Activated naive CD8-positive, alpha-beta T cell treated with anti-CD3 and anti-CD28 coated beads, Interleukin-2, amount 10 ng/mL, durations not matched to agents 7 days and 5 days (primary cell): ENCODE results near the gene ENHO. TPM values are rescaled to one million over a fixed set of nuclear protein-coding genes. Genes with fewer than 3 reads are reported as not detected.
"Not testable (repeated sequence)": the region's sequence is repeated elsewhere in the genome, so short reads cannot be mapped to it uniquely, and the experiment has no call there.

Source experiments
- ATAC-seq: fragments of 150-1000 bp; cut with Tn5 transposase; one replicate; pipeline ENCODE4 v1.10.0; 2021; ENCODE audit warnings: low read depth, moderate library complexity
- POLR2A ChIA-PET: fragments of 350-600 bp; sonication (Branson Sonifier 250); formaldehyde crosslinking; loops from one replicate; lab custom pipeline; 2021; ENCODE audit warnings: antibody characterized with exemption; lab: Charles Lee
- DNase-seq: peaks from one replicate; pipeline ENCODE4 v3.0.0; 2021
- H3K27ac Mint-ChIP-seq: one replicate; pipeline ENCODE4 v1.8.0; 2022; ENCODE audit warnings: mild to moderate bottlenecking, mixed read lengths
- H3K27me3 Mint-ChIP-seq: one replicate; pipeline ENCODE4 v1.8.0; 2022; ENCODE audit warnings: mild to moderate bottlenecking, moderate library complexity, mixed read lengths
- H3K36me3 Mint-ChIP-seq: one replicate; pipeline ENCODE4 v1.8.0; 2021; ENCODE audit warnings: mild to moderate bottlenecking, mixed read lengths
- H3K4me1 Mint-ChIP-seq: one replicate; pipeline ENCODE4 v1.8.0; 2021; ENCODE audit warnings: mixed read lengths
- H3K4me3 Mint-ChIP-seq: one replicate; pipeline ENCODE4 v1.8.0; 2022; ENCODE audit warnings: mild to moderate bottlenecking, moderate library complexity, mixed read lengths
- H3K9me3 Mint-ChIP-seq: one replicate; pipeline ENCODE4 v1.8.0; 2021; ENCODE audit warnings: mixed read lengths
- total RNA-seq, 2 experiments: library from RNA; stranded (reverse); gene quantifications; one replicate each; pipeline ENCODE4 v1.2.3, GENCODE V29; 2021

The ENHO gene
- total RNA-seq, 2 experiments from 2014 or later: not detected

GRCh38 chr9:34536685-34537084 lies 13.9 kb upstream of the ENHO start:
- no peaks in the 10 kb centered on the region for H3K9me3 Mint-ChIP-seq
- no peaks in the 10 kb centered on the region for H3K4me1 Mint-ChIP-seq
- no peak overlapping the region for H3K27ac Mint-ChIP-seq
- DNase-seq (no peak), ATAC-seq (no peak)
- POLR2A ChIA-PET: no interaction called here
- H3K27me3 Mint-ChIP-seq: peaks cover 22% of the 10 kb centered on the region
- H3K36me3 Mint-ChIP-seq: no peaks in the 10 kb centered on the region
- no peak overlapping the region for H3K4me3 Mint-ChIP-seq

GRCh38 chr9:34532041-34532440 lies 9.3 kb upstream of the ENHO start:
- H3K27me3 Mint-ChIP-seq: peaks cover 44% of the 10 kb centered on the region
- ATAC-seq, H3K4me3 Mint-ChIP-seq, DNase-seq, H3K36me3 Mint-ChIP-seq, H3K9me3 Mint-ChIP-seq, H3K27ac Mint-ChIP-seq, H3K4me1 Mint-ChIP-seq, POLR2A ChIA-PET: not testable (repeated sequence)

GRCh38 chr9:34526026-34526425 lies 3.2 kb upstream of the ENHO start:
- Mint-ChIP-seq H3K4me3 (no peak overlapping the region), H3K27me3 (peaks cover 50% of the 10 kb centered on the region), H3K4me1 (peaks cover 8% of the 10 kb centered on the region), H3K9me3 (no peaks in the 10 kb centered on the region), H3K36me3 (no peaks in the 10 kb centered on the region), H3K27ac (no peak overlapping the region)
- no peak for DNase-seq
- POLR2A ChIA-PET: no interaction called here
- no peak for ATAC-seq

GRCh38 chr9:34524349-34524748 lies 1.6 kb upstream of the ENHO start:
- Mint-ChIP-seq H3K27me3 (peaks cover 40% of the 10 kb centered on the region), H3K36me3 (no peaks in the 10 kb centered on the region), H3K4me3 (no peak overlapping the region), H3K9me3 (no peaks in the 10 kb centered on the region), H3K27ac (no peak overlapping the region), H3K4me1 (peaks cover 8% of the 10 kb centered on the region)
- POLR2A ChIA-PET: no interaction called here
- ATAC-seq (no peak), DNase-seq (no peak)

GRCh38 chr9:34522091-34522887 lies 501 bp downstream of the ENHO start:
- POLR2A ChIA-PET: interaction anchor here (0.5 kb wide), 1 partner anchor 316 kb away, joined by 3 read pairs; no protein-coding TSS in a partner anchor
- Mint-ChIP-seq H3K36me3 (no peaks in the 10 kb centered on the region), H3K4me3 (peak overlapping the region; percentile 67), H3K4me1 (peaks cover 8% of the 10 kb centered on the region), H3K9me3 (no peaks in the 10 kb centered on the region), H3K27me3 (peaks cover 36% of the 10 kb centered on the region), H3K27ac (no peak overlapping the region)
- DNase-seq: no peak
- ATAC-seq: no peak

- ATAC-seq: no peak
- H3K36me3 Mint-ChIP-seq: no peaks in the 10 kb centered on the region
- POLR2A ChIA-PET: no interaction called here
- peaks cover 34% of the 10 kb centered on the region for H3K27me3 Mint-ChIP-seq
- H3K4me1 Mint-ChIP-seq: peaks cover 8% of the 10 kb centered on the region
- no peak overlapping the region for H3K4me3 Mint-ChIP-seq
- H3K27ac Mint-ChIP-seq: no peak overlapping the region
- no peaks in the 10 kb centered on the region for H3K9me3 Mint-ChIP-seq
- DNase-seq: no peak
These were observed 1.3 kb downstream of the ENHO start for GRCh38 chr9:34521406-34522045.

- Mint-ChIP-seq H3K4me1 (peaks cover 8% of the 10 kb centered on the region), H3K4me3 (no peak overlapping the region), H3K27me3 (peaks cover 31% of the 10 kb centered on the region), H3K9me3 (no peaks in the 10 kb centered on the region), H3K27ac (no peak overlapping the region), H3K36me3 (no peaks in the 10 kb centered on the region)
- ATAC-seq (no peak), DNase-seq (no peak)
- POLR2A ChIA-PET: interaction anchor here (0.6 kb wide), 1 partner anchor 87 kb away, joined by 4 read pairs; no protein-coding TSS in a partner anchor
These were observed 2.0 kb downstream of the ENHO start for GRCh38 chr9:34520505-34521385.

GRCh38 chr9:34520096-34520495 lies 2.7 kb downstream of the ENHO start:
- peaks cover 25% of the 10 kb centered on the region for H3K27me3 Mint-ChIP-seq
- ATAC-seq (no peak), DNase-seq (no peak)
- H3K4me1 Mint-ChIP-seq: peaks cover 8% of the 10 kb centered on the region
- no peaks in the 10 kb centered on the region for H3K36me3 Mint-ChIP-seq
- no peaks in the 10 kb centered on the region for H3K9me3 Mint-ChIP-seq
- no peak overlapping the region for H3K4me3 Mint-ChIP-seq
- H3K27ac Mint-ChIP-seq: no peak overlapping the region
- POLR2A ChIA-PET: interaction anchor here (0.6 kb wide), 1 partner anchor 88 kb away, joined by 4 read pairs; no protein-coding TSS in a partner anchor

GRCh38 chr9:34519321-34520020 lies 3.3 kb downstream of the ENHO start:
- Mint-ChIP-seq H3K4me1 (peaks cover 3% of the 10 kb centered on the region), H3K4me3 (no peak overlapping the region), H3K27me3 (peaks cover 19% of the 10 kb centered on the region), H3K9me3 (no peaks in the 10 kb centered on the region), H3K36me3 (no peaks in the 10 kb centered on the region), H3K27ac (no peak overlapping the region)
- DNase-seq: no peak
- POLR2A ChIA-PET: no interaction called here
- ATAC-seq: no peak

GRCh38 chr9:34518896-34519295 lies 3.9 kb downstream of the ENHO start:
- POLR2A ChIA-PET: no interaction called here
- H3K36me3 Mint-ChIP-seq: no peaks in the 10 kb centered on the region
- peaks cover 13% of the 10 kb centered on the region for H3K27me3 Mint-ChIP-seq
- no peaks in the 10 kb centered on the region for H3K9me3 Mint-ChIP-seq
- no peak overlapping the region for H3K4me3 Mint-ChIP-seq
- no peak overlapping the region for H3K27ac Mint-ChIP-seq
- DNase-seq (no peak), ATAC-seq (no peak)
- peaks cover 3% of the 10 kb centered on the region for H3K4me1 Mint-ChIP-seq

GRCh38 chr9:34518110-34518616 lies 4.6 kb downstream of the ENHO start:
- Mint-ChIP-seq H3K36me3 (no peaks in the 10 kb centered on the region), H3K27ac (no peak overlapping the region), H3K9me3 (no peaks in the 10 kb centered on the region), H3K27me3 (peaks cover 10% of the 10 kb centered on the region), H3K4me1 (peaks cover 3% of the 10 kb centered on the region), H3K4me3 (no peak overlapping the region)
- POLR2A ChIA-PET: no interaction called here
- DNase-seq (no peak), ATAC-seq (no peak)

- Mint-ChIP-seq H3K4me3 (no peak overlapping the region), H3K27ac (no peak overlapping the region), H3K4me1 (no peaks in the 10 kb centered on the region), H3K36me3 (no peaks in the 10 kb centered on the region), H3K27me3 (peaks cover 7% of the 10 kb centered on the region), H3K9me3 (no peaks in the 10 kb centered on the region)
- ATAC-seq: no peak
- no peak for DNase-seq
- POLR2A ChIA-PET: no interaction called here
These were observed 5.6 kb downstream of the ENHO start for GRCh38 chr9:34517185-34517584.

GRCh38 chr9:34515959-34516358 lies 6.8 kb downstream of the ENHO start:
- no peak overlapping the region for H3K4me3 Mint-ChIP-seq
- ATAC-seq (no peak), DNase-seq (no peak)
- no peaks in the 10 kb centered on the region for H3K36me3 Mint-ChIP-seq
- no peak overlapping the region for H3K27ac Mint-ChIP-seq
- no peaks in the 10 kb centered on the region for H3K9me3 Mint-ChIP-seq
- H3K4me1 Mint-ChIP-seq: no peaks in the 10 kb centered on the region
- peaks cover 7% of the 10 kb centered on the region for H3K27me3 Mint-ChIP-seq
- POLR2A ChIA-PET: no interaction called here
